ENCODE data around the gene SS18L1.
"Not testable (repeated sequence)": the region's sequence is repeated elsewhere in the genome, so short reads cannot be mapped to it uniquely, and the experiment has no call there.

The SS18L1 gene

DNA sequence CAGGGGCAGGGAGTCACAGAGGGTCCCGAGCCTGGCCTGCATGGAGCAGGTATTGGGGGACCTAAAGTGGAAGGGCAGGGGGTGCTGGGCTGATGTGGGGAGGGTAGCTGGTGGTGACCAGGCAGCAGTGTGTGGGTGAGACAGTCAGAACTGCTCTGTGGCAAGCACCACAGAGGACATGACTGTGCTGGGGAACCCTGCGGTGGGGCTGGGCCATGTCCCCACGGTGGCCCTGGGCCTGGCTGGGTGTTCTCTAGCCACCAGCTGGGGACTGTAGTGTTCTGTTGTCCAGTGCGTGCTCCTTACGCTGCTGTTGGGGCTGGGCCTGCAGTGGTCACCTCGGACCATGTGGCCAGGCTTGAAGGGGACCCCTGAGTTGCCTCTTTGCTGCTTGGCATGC is 3.6 kb downstream of the SS18L1 start:
- TF ChIP-seq ZFX (IDR thresholded peaks at IDR 0.05), result no peak
- TF ChIP-seq, protein P1, sequence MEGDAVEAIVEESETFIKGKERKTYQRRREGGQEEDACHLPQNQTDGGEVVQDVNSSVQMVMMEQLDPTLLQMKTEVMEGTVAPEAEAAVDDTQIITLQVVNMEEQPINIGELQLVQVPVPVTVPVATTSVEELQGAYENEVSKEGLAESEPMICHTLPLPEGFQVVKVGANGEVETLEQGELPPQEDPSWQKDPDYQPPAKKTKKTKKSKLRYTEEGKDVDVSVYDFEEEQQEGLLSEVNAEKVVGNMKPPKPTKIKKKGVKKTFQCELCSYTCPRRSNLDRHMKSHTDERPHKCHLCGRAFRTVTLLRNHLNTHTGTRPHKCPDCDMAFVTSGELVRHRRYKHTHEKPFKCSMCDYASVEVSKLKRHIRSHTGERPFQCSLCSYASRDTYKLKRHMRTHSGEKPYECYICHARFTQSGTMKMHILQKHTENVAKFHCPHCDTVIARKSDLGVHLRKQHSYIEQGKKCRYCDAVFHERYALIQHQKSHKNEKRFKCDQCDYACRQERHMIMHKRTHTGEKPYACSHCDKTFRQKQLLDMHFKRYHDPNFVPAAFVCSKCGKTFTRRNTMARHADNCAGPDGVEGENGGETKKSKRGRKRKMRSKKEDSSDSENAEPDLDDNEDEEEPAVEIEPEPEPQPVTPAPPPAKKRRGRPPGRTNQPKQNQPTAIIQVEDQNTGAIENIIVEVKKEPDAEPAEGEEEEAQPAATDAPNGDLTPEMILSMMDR (conservative IDR thresholded peaks at IDR 0.05), result no peak
- no peak overlapping the region for H3K27ac ChIP-seq

- TF ChIP-seq, protein P1 (conservative IDR thresholded peaks at IDR 0.05), result no peak
- no peak for TF ChIP-seq ZFX (IDR thresholded peaks at IDR 0.05)
- H3K27ac ChIP-seq, result no peak overlapping the region
Observed at GRCh38 chr20:62147528-62147927, 4.0 kb downstream of the SS18L1 start.

DNA sequence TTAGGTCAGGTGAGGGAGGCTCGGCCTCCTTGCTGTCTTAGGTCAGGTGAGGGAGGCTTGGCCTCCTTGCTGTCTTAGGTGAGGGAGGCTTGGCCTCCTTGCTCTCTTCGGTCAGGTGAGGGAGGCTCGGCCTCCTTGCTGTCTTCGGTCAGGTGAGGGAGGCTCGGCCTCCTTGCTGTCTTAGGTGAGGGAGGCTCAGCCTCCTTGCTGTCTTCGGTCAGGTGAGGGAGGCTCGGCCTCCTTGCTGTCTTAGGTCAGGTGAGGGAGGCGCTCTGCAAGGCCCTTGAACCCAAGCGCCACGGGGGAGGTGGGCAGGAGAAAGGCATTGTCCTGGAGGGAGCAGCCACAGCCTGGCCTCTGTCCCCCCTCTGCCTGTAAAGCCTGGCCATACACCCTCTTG is 4.8 kb downstream of the SS18L1 start:
- not testable (repeated sequence) for H3K27ac ChIP-seq

- no peak overlapping the region for H3K27ac ChIP-seq
- TF ChIP-seq ZFX (IDR thresholded peaks at IDR 0.05), result no peak
- TF ChIP-seq, protein P1 (conservative IDR thresholded peaks at IDR 0.05), result no peak
Observed at GRCh38 chr20:62148908-62149314, 5.3 kb downstream of the SS18L1 start.

- TF ChIP-seq ZFX (IDR thresholded peaks at IDR 0.05), result no peak
- TF ChIP-seq, protein P1 (conservative IDR thresholded peaks at IDR 0.05), result no peak
Observed at GRCh38 chr20:62149532-62150309, 6.2 kb downstream of the SS18L1 start.

GRCh38 chr20:62150310-62150575 is 6.7 kb downstream of the SS18L1 start:
- TF ChIP-seq, protein P1 (conservative IDR thresholded peaks at IDR 0.05), result no peak
- no peak for TF ChIP-seq ZFX (IDR thresholded peaks at IDR 0.05)
- H3K27ac ChIP-seq, result no peak overlapping the region

More at GRCh38 chr20:62149532-62150309, 6.2 kb downstream of the SS18L1 start:
- H3K27ac ChIP-seq, result no peak overlapping the region

GRCh38 chr20:62151225-62151624 is 7.7 kb downstream of the SS18L1 start:
- TF ChIP-seq, protein P1 (conservative IDR thresholded peaks at IDR 0.05), result no peak
- TF ChIP-seq ZFX (IDR thresholded peaks at IDR 0.05), result no peak
- no peak overlapping the region for H3K27ac ChIP-seq

DNA sequence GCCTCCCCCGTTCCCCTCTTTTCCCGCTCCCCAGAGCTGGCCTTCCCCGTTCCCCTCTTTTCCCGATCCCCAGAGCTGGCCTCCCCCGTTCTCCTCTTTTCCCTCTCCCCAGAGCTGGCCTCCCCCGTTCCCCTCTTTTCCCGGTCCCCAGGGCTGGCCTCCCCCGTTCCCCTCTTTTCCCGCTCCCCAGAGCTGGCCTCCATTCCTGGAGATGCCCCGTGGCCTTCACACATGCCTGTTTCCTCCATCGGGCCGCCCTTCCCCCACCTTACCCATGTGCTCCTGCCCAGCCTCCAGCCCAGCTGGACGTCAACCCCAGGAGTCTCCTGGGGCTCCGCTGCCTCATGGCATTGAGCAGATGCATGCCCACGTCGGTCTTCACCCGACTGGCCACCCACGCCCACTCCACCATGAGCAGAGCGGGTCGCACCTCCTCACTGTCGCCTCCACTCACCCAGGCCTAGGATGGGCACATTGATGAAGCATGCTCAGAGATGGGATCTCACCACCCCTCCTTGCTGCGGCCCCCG is 8.3 kb downstream of the SS18L1 start:
- H3K27ac ChIP-seq, result no peak overlapping the region
- TF ChIP-seq, protein P1 (conservative IDR thresholded peaks at IDR 0.05), result no peak
- TF ChIP-seq ZFX (IDR thresholded peaks at IDR 0.05), result no peak

All from C4-2B (cell line).